ENCODE results near the gene PPP1CC. TPM values are rescaled to one million over a fixed set of nuclear protein-coding genes. Genes with fewer than 3 reads are reported as not detected.
"Not testable (repeated sequence)": the region's sequence is repeated elsewhere in the genome, so short reads cannot be mapped to it uniquely, and the experiment has no call there.

Gene PPP1CC
- total and polyA plus RNA-seq, 3 experiments from 2014 or later, result 130 to 249 (median 242) TPM

- Histone ChIP-seq H3K4me3 (ENCODE audit: low read length) (no peak overlapping the region), H3K4me1 (ENCODE audit: insufficient read depth, low read length) (peaks cover 22% of the 10 kb centered on the region), H3K27ac (ENCODE audit: low read depth, low read length) (no peak overlapping the region), H3K36me3 (ENCODE audit: insufficient read depth, low read length) (peaks cover 40% of the 10 kb centered on the region), H3K9me3 (ENCODE audit: low read length) (no peaks in the 10 kb centered on the region), H3K27me3 (ENCODE audit: insufficient read depth, low read length, poor library complexity, severe bottlenecking) (no peaks in the 10 kb centered on the region)
- Mint-ChIP-seq H3K27me3 (no peaks in the 10 kb centered on the region), H3K4me1 (peaks cover 65 to 78% (median 78%) of the 10 kb centered on the region in 3 donors), H3K4me3 (peak overlapping the region in 4 of 7 donors; percentile 9 to 54 (median 24)), H3K27ac (peak overlapping the region; percentile 21 to 91 (median 74)), H3K36me3 (peaks cover 13 to 88% (median 20%) of the 10 kb centered on the region in 3 donors), H3K9me3 (no peaks in the 10 kb centered on the region)
- POLR2A ChIA-PET, result no interaction called here
- CTCF ChIA-PET, result interaction anchor here (0.6 kb wide), 1 partner anchor 775 kb away, joined by 3 read pairs; no protein-coding TSS in a partner anchor
- DNase-seq, result no peak
These were observed 14.1 kb downstream of the PPP1CC start for GRCh38 chr12:110728628-110729027.

GRCh38 chr12:110726708-110727369 is 15.9 kb downstream of the PPP1CC start:
- no peak overlapping the region for H3K4me3 ChIP-seq (ENCODE audit: low read length)
- no peaks in the 10 kb centered on the region for H3K27me3 ChIP-seq (ENCODE audit: insufficient read depth, low read length, poor library complexity, severe bottlenecking)
- CTCF ChIA-PET, result no interaction called here
- H3K9me3 ChIP-seq (ENCODE audit: low read length), result no peaks in the 10 kb centered on the region
- Mint-ChIP-seq H3K36me3 (peaks cover 13 to 90% (median 20%) of the 10 kb centered on the region in 3 donors), H3K27me3 (no peaks in the 10 kb centered on the region), H3K9me3 (no peaks in the 10 kb centered on the region), H3K4me3 (no peak overlapping the region), H3K4me1 (peaks cover 49 to 65% (median 60%) of the 10 kb centered on the region in 3 donors), H3K27ac (peak overlapping the region; percentile 17 to 94 (median 70))
- no peak for DNase-seq
- H3K27ac ChIP-seq (ENCODE audit: low read depth, low read length), result no peak overlapping the region
- peaks cover 13% of the 10 kb centered on the region for H3K4me1 ChIP-seq (ENCODE audit: insufficient read depth, low read length)
- POLR2A ChIA-PET, result no interaction called here
- peaks cover 52% of the 10 kb centered on the region for H3K36me3 ChIP-seq (ENCODE audit: insufficient read depth, low read length)

- DNase-seq, result no peak
- Histone ChIP-seq H3K36me3 (ENCODE audit: insufficient read depth, low read length) (peaks cover 60% of the 10 kb centered on the region), H3K4me1 (ENCODE audit: insufficient read depth, low read length) (peaks cover 13% of the 10 kb centered on the region), H3K27me3 (ENCODE audit: insufficient read depth, low read length, poor library complexity, severe bottlenecking) (no peaks in the 10 kb centered on the region), H3K27ac (ENCODE audit: low read depth, low read length) (no peak overlapping the region), H3K9me3 (ENCODE audit: low read length) (no peaks in the 10 kb centered on the region), H3K4me3 (ENCODE audit: low read length) (no peak overlapping the region)
- Mint-ChIP-seq H3K4me3 (peak overlapping the region in 1 of 7 donors; percentile 5), H3K36me3 (peaks cover 13 to 90% (median 24%) of the 10 kb centered on the region in 3 donors), H3K27me3 (no peaks in the 10 kb centered on the region), H3K4me1 (peaks cover 41 to 57% (median 52%) of the 10 kb centered on the region in 3 donors), H3K9me3 (no peaks in the 10 kb centered on the region), H3K27ac (peak overlapping the region in 6 of 8 donors; percentile 34 to 86 (median 74))
- ChIA-PET CTCF (no interaction called here), POLR2A (no interaction called here)
These were observed 16.7 kb downstream of the PPP1CC start for GRCh38 chr12:110726028-110726427.

- H3K36me3 ChIP-seq (ENCODE audit: insufficient read depth, low read length), result peaks cover 64% of the 10 kb centered on the region
- Mint-ChIP-seq H3K4me3 (no peak overlapping the region), H3K9me3 (no peaks in the 10 kb centered on the region), H3K27ac (peak overlapping the region; percentile 15 to 92 (median 68)), H3K4me1 (peaks cover 33 to 51% (median 44%) of the 10 kb centered on the region in 3 donors), H3K27me3 (no peaks in the 10 kb centered on the region), H3K36me3 (peaks cover 13 to 90% (median 22%) of the 10 kb centered on the region in 3 donors)
- no peak overlapping the region for H3K27ac ChIP-seq (ENCODE audit: low read depth, low read length)
- CTCF ChIA-PET, result no interaction called here
- H3K4me1 ChIP-seq (ENCODE audit: insufficient read depth, low read length), result peaks cover 13% of the 10 kb centered on the region
- no peak for DNase-seq
- H3K9me3 ChIP-seq (ENCODE audit: low read length), result no peaks in the 10 kb centered on the region
- POLR2A ChIA-PET, result no interaction called here
- no peak overlapping the region for H3K4me3 ChIP-seq (ENCODE audit: low read length)
- H3K27me3 ChIP-seq (ENCODE audit: insufficient read depth, low read length, poor library complexity, severe bottlenecking), result no peaks in the 10 kb centered on the region
These were observed 17.4 kb downstream of the PPP1CC start for GRCh38 chr12:110725267-110725666.

GRCh38 chr12:110722892-110723291 is 19.8 kb downstream of the PPP1CC start:
- H3K4me3 ChIP-seq (ENCODE audit: low read length); H3K4me3 Mint-ChIP-seq; POLR2A ChIA-PET; H3K9me3 ChIP-seq (ENCODE audit: low read length); H3K27me3 ChIP-seq (ENCODE audit: insufficient read depth, low read length, poor library complexity, severe bottlenecking); DNase-seq; H3K9me3 Mint-ChIP-seq; H3K27me3 Mint-ChIP-seq; H3K4me1 ChIP-seq (ENCODE audit: insufficient read depth, low read length); CTCF ChIA-PET; H3K27ac ChIP-seq (ENCODE audit: low read depth, low read length): not testable (repeated sequence)
- Mint-ChIP-seq H3K27ac (peak overlapping the region in 1 of 8 donors; percentile 60), H3K4me1 (peaks cover 21 to 37% (median 28%) of the 10 kb centered on the region in 3 donors), H3K36me3 (peaks cover 3 to 94% (median 28%) of the 10 kb centered on the region in 3 donors)
- H3K36me3 ChIP-seq (ENCODE audit: insufficient read depth, low read length), result peaks cover 61% of the 10 kb centered on the region

- Mint-ChIP-seq H3K27ac (peak overlapping the region in 1 of 8 donors; percentile 38), H3K4me1 (peaks cover 14 to 25% (median 17%) of the 10 kb centered on the region in 3 donors), H3K9me3 (no peaks in the 10 kb centered on the region), H3K27me3 (no peaks in the 10 kb centered on the region), H3K4me3 (no peak overlapping the region), H3K36me3 (peaks cover 3 to 94% (median 29%) of the 10 kb centered on the region in 3 donors)
- Histone ChIP-seq H3K9me3 (ENCODE audit: low read length) (no peaks in the 10 kb centered on the region), H3K36me3 (ENCODE audit: insufficient read depth, low read length) (peaks cover 52% of the 10 kb centered on the region), H3K4me1 (ENCODE audit: insufficient read depth, low read length) (no peaks in the 10 kb centered on the region), H3K27me3 (ENCODE audit: insufficient read depth, low read length, poor library complexity, severe bottlenecking) (no peaks in the 10 kb centered on the region), H3K4me3 (ENCODE audit: low read length) (no peak overlapping the region), H3K27ac (ENCODE audit: low read depth, low read length) (no peak overlapping the region)
- no peak for DNase-seq
- POLR2A ChIA-PET, result no interaction called here
- CTCF ChIA-PET, result no interaction called here
These were observed 21.1 kb downstream of the PPP1CC start for GRCh38 chr12:110721570-110721969.

GRCh38 chr12:110720516-110720915 is 22.2 kb downstream of the PPP1CC start:
- POLR2A ChIA-PET, result no interaction called here
- Histone ChIP-seq H3K4me1 (ENCODE audit: insufficient read depth, low read length) (no peaks in the 10 kb centered on the region), H3K36me3 (ENCODE audit: insufficient read depth, low read length) (peaks cover 52% of the 10 kb centered on the region), H3K4me3 (ENCODE audit: low read length) (no peak overlapping the region), H3K27me3 (ENCODE audit: insufficient read depth, low read length, poor library complexity, severe bottlenecking) (no peaks in the 10 kb centered on the region), H3K9me3 (ENCODE audit: low read length) (no peaks in the 10 kb centered on the region), H3K27ac (ENCODE audit: low read depth, low read length) (no peak overlapping the region)
- Mint-ChIP-seq H3K4me3 (no peak overlapping the region), H3K27me3 (no peaks in the 10 kb centered on the region), H3K27ac (peak overlapping the region in 2 of 8 donors; percentile 21 to 48), H3K9me3 (no peaks in the 10 kb centered on the region), H3K36me3 (peaks cover 3 to 84% (median 27%) of the 10 kb centered on the region in 3 donors), H3K4me1 (peaks cover 9 to 18% (median 10%) of the 10 kb centered on the region in 3 donors)
- CTCF ChIA-PET, result no interaction called here
- no peak for DNase-seq

GRCh38 chr12:110718222-110718908 is 24.3 kb downstream of the PPP1CC start:
- CTCF ChIA-PET, result no interaction called here
- H3K36me3 ChIP-seq (ENCODE audit: insufficient read depth, low read length), result peaks cover 40% of the 10 kb centered on the region

More at GRCh38 chr12:110718222-110718908, 24.3 kb downstream of the PPP1CC start:
- Histone ChIP-seq H3K27me3 (ENCODE audit: insufficient read depth, low read length, poor library complexity, severe bottlenecking) (no peaks in the 10 kb centered on the region), H3K4me1 (ENCODE audit: insufficient read depth, low read length) (no peaks in the 10 kb centered on the region), H3K9me3 (ENCODE audit: low read length) (no peaks in the 10 kb centered on the region), H3K27ac (ENCODE audit: low read depth, low read length) (no peak overlapping the region), H3K4me3 (ENCODE audit: low read length) (no peak overlapping the region)
- peaks cover 0 to 65% (median 21%) of the 10 kb centered on the region in 3 donors for H3K36me3 Mint-ChIP-seq
- no peaks in the 10 kb centered on the region for H3K27me3 Mint-ChIP-seq
- H3K27ac Mint-ChIP-seq, result peak overlapping the region in 5 of 8 donors; percentile 8 to 85 (median 43)
- POLR2A ChIA-PET, result interaction anchor here (0.6 kb wide), 1 partner anchor 12 kb away, joined by 3 read pairs; no protein-coding TSS in a partner anchor
- peaks cover 0 to 9% (median 1%) of the 10 kb centered on the region in 3 donors for H3K4me1 Mint-ChIP-seq
- no peak overlapping the region for H3K4me3 Mint-ChIP-seq
- H3K9me3 Mint-ChIP-seq, result no peaks in the 10 kb centered on the region
- no peak for DNase-seq

Data from CD8-positive, alpha-beta memory T cell (primary cell).